H1 (cell line): ENCODE measurements around the gene AKAP9. TPM values are rescaled to one million over a fixed set of nuclear protein-coding genes. Genes with fewer than 3 reads are reported as not detected.

Source experiments
- CTCF ChIA-PET: fragments of 300-600 bp; sonication (Branson Sonifier 250); formaldehyde crosslinking; loops from one replicate; lab custom pipeline; 2021; ENCODE audit not compliant: partially characterized antibody; lab: Charles Lee
- POLR2A ChIA-PET: fragments of 300-600 bp; sonication (Branson Sonifier 250); formaldehyde crosslinking; loops from one replicate; lab custom pipeline; 2021; ENCODE audit warnings: inconsistent platforms; ENCODE audit not compliant: partially characterized antibody; lab: Charles Lee
- DNase-seq, 2 experiments: peaks; one replicate each; pipeline versions ENCODE4 v3.0.0 to v3.0.0-alpha.2; 2010 to 2022; ENCODE audit warnings: low spot score in 2 of 2, low read depth in 1 of 2, mixed read lengths in 1 of 2
- FAIRE-seq: peaks from 2 replicates; lab custom pipeline; 2011; peaks lifted over from hg19 to GRCh38; lab: Jason Lieb, UNC
- H2AFZ ChIP-seq: 2 replicates; pipeline ENCODE4 v1.8.1; 2012; ENCODE audit warnings: low read length, inconsistent platforms
- H2AK5ac ChIP-seq: 2 replicates; pipeline ENCODE4 v1.6.1; 2013; ENCODE audit warnings: low read depth, low read length
- H2BK120ac ChIP-seq: replicated peaks from 2 replicates; pipeline ENCODE3; 2013; ENCODE audit warnings: low read depth, low read length, inconsistent platforms
- H2BK12ac ChIP-seq: 2 replicates; pipeline ENCODE4 v1.6.1; 2013; ENCODE audit warnings: low read depth, low read length
- H2BK15ac ChIP-seq: 2 replicates; pipeline ENCODE4 v1.6.1; 2013; ENCODE audit warnings: low read length
- H2BK20ac ChIP-seq: 2 replicates; pipeline ENCODE4 v1.6.1; 2013; ENCODE audit warnings: low read length
- H2BK5ac ChIP-seq: 2 replicates; pipeline ENCODE4 v1.6.1; 2013; ENCODE audit warnings: low read depth, low read length
- H3K14ac ChIP-seq: 2 replicates; pipeline ENCODE4 v1.6.1; 2013; ENCODE audit warnings: inconsistent platforms; ENCODE audit not compliant: insufficient read length
- H3K18ac ChIP-seq: 2 replicates; pipeline ENCODE4 v1.6.1; 2013; ENCODE audit warnings: low read length; ENCODE audit errors: extremely low read depth
- H3K23ac ChIP-seq: 2 replicates; pipeline ENCODE4 v1.6.1; 2013; ENCODE audit warnings: inconsistent platforms; ENCODE audit not compliant: insufficient read length
- H3K23me2 ChIP-seq: 2 replicates; pipeline ENCODE4 v1.6.1; 2013; ENCODE audit warnings: low read depth, low read length
- H3K27ac ChIP-seq: 2 replicates; pipeline ENCODE4 v1.6.1; 2011; ENCODE audit warnings: low read depth, low read length, inconsistent platforms
- H3K27me3 ChIP-seq, 4 experiments: replicated peaks in 1 of 4; 1 replicate in 1 of 4; 2 replicates in 3 of 4; pipeline versions ENCODE4 v1.6.1 to v1.8.1; 2011 to 2013; ENCODE audit warnings: low read length in 3 of 4, mild to moderate bottlenecking in 3 of 4, inconsistent platforms in 2 of 4, mixed read lengths in 2 of 4, moderate library complexity in 1 of 4; ENCODE audit not compliant: control insufficient read depth in 3 of 4, insufficient read depth in 3 of 4; ENCODE audit errors: extremely low read depth in 1 of 4
- H3K36me3 ChIP-seq, 4 experiments: 2 replicates each; pipeline versions ENCODE4 v1.6.1 to v1.8.1; 2011 to 2013; ENCODE audit warnings: mild to moderate bottlenecking in 4 of 4, low read length in 3 of 4, moderate library complexity in 2 of 4, control low read depth in 1 of 4, inconsistent platforms in 1 of 4; ENCODE audit not compliant: insufficient read depth in 4 of 4, control insufficient read depth in 2 of 4
- H3K4ac ChIP-seq: replicated peaks from 2 replicates; pipeline ENCODE3; 2013; ENCODE audit warnings: low read length, low read depth, mixed read lengths, inconsistent platforms; ENCODE audit not compliant: insufficient read length
- H3K4me1 ChIP-seq, 4 experiments: replicated peaks in 1 of 4; 1 replicate in 1 of 4; 2 replicates in 3 of 4; pipeline versions ENCODE4 v1.6.1 to v1.8.1; 2011 to 2013; ENCODE audit warnings: low read length in 3 of 4, inconsistent platforms in 2 of 4, mixed read lengths in 1 of 4; ENCODE audit not compliant: insufficient read depth in 4 of 4, control insufficient read depth in 3 of 4
- H3K4me2 ChIP-seq, 2 experiments: 2 replicates each; pipeline versions ENCODE4 v1.6.1 to v1.8.1; 2011 to 2013; ENCODE audit warnings: low read depth in 2 of 2, low read length in 2 of 2, control low read depth in 1 of 2, inconsistent platforms in 1 of 2, mild to moderate bottlenecking in 1 of 2; ENCODE audit not compliant: insufficient read depth in 1 of 2
- H3K4me3 ChIP-seq, 4 experiments: fragments of 200-600, 300-600 bp in 1 of 4; sonication (generic), shearing (Covaris generic), sonication (Bioruptor Twin) in 1 of 4; 2 replicates each; pipeline versions ENCODE4 v1.5.1 to v1.8.1; 2011 to 2016; ENCODE audit warnings: low read length in 4 of 4, low read depth in 3 of 4, control low read depth in 2 of 4, inconsistent platforms in 2 of 4, mild to moderate bottlenecking in 2 of 4, mixed read lengths in 1 of 4, moderate library complexity in 1 of 4; ENCODE audit not compliant: insufficient read depth in 2 of 4; ENCODE audit errors: extremely low read depth in 1 of 4
- H3K56ac ChIP-seq: replicated peaks from 2 replicates; pipeline ENCODE3; 2013; ENCODE audit warnings: low read depth, mild to moderate bottlenecking, mixed read lengths, low read length, inconsistent platforms; ENCODE audit not compliant: insufficient read length
- H3K79me1 ChIP-seq: 2 replicates; pipeline ENCODE4 v1.6.1; 2013; ENCODE audit warnings: low read depth, low read length, control low read depth
- H3K79me2 ChIP-seq, 2 experiments: 2 replicates each; pipeline versions ENCODE4 v1.6.1 to v1.8.1; 2012 to 2013; ENCODE audit warnings: low read length in 2 of 2, mild to moderate bottlenecking in 2 of 2, inconsistent platforms in 1 of 2; ENCODE audit not compliant: insufficient read depth in 2 of 2, control insufficient read depth in 1 of 2
- H3K9ac ChIP-seq, 4 experiments: replicated peaks in 1 of 4; 1 replicate in 1 of 4; 2 replicates in 3 of 4; pipeline versions ENCODE4 v1.6.1 to v1.8.1; 2011 to 2013; ENCODE audit warnings: low read depth in 3 of 4, low read length in 3 of 4, control low read depth in 2 of 4, mild to moderate bottlenecking in 2 of 4, moderate library complexity in 2 of 4, inconsistent platforms in 1 of 4; ENCODE audit errors: extremely low read depth in 1 of 4
- H3K9me3 ChIP-seq, 2 experiments: 2 replicates each; pipeline versions ENCODE4 v1.6.1 to v1.8.1; 2012 to 2013; ENCODE audit warnings: mild to moderate bottlenecking in 2 of 2, moderate library complexity in 2 of 2, control low read depth in 1 of 2, inconsistent platforms in 1 of 2, low read depth in 1 of 2, low read length in 1 of 2, mixed read lengths in 1 of 2; ENCODE audit not compliant: insufficient read depth in 2 of 2
- H4K20me1 ChIP-seq, 2 experiments: replicated peaks in 1 of 2; 2 replicates each; pipeline versions ENCODE3 to v1.8.1; 2011 to 2013; ENCODE audit warnings: inconsistent platforms in 2 of 2, low read length in 2 of 2, mild to moderate bottlenecking in 1 of 2; ENCODE audit not compliant: insufficient read depth in 2 of 2, control insufficient read depth in 1 of 2
- H4K5ac ChIP-seq: 2 replicates; pipeline ENCODE4 v1.6.1; 2013; ENCODE audit warnings: low read length, low read depth, mixed read lengths, inconsistent platforms; ENCODE audit not compliant: insufficient read length
- H4K8ac ChIP-seq: 2 replicates; pipeline ENCODE4 v1.8.0; 2013; ENCODE audit warnings: mild to moderate bottlenecking, moderate library complexity, low read length, inconsistent platforms; ENCODE audit not compliant: insufficient read depth; ENCODE audit errors: extremely low read depth
- H4K91ac ChIP-seq: replicated peaks from 2 replicates; pipeline ENCODE3; 2013; ENCODE audit warnings: low read length, mixed read lengths, inconsistent platforms; ENCODE audit not compliant: insufficient read length
- ATF2 ChIP-seq: IDR thresholded peaks from 2 replicates; pipeline ENCODE4 v1.6.1; 2012; ENCODE audit warnings: low read length, inconsistent platforms
- GTF2F1 ChIP-seq: IDR thresholded peaks from 2 replicates; pipeline ENCODE4 v1.6.1; 2012; ENCODE audit warnings: low read depth, low read length, improper control_type of control experiment, borderline replicate concordance
- HDAC2 ChIP-seq, 2 experiments: fragments of 300-600 bp in 1 of 2; sonication (generic) in 1 of 2; IDR thresholded peaks; 2 replicates each; pipeline ENCODE4 v1.6.1; 2011 to 2012; ENCODE audit warnings: low read depth in 2 of 2, low read length in 2 of 2, mild to moderate bottlenecking in 2 of 2, moderate library complexity in 2 of 2, borderline replicate concordance in 1 of 2, inconsistent platforms in 1 of 2
- MAFK ChIP-seq: IDR thresholded peaks from 2 replicates; pipeline ENCODE4 v1.6.1; 2012; ENCODE audit warnings: low read depth, mild to moderate bottlenecking, improper control_type of control experiment, low read length
- RFX5 ChIP-seq: IDR thresholded peaks from 2 replicates; pipeline ENCODE4 v1.6.1; 2011; ENCODE audit warnings: low read depth, low read length, improper control_type of control experiment, borderline replicate concordance
- SIN3A ChIP-seq, 2 experiments: IDR thresholded peaks in 1 of 2; conservative IDR thresholded peaks in 1 of 2; 2 replicates each; pipeline ENCODE4 v1.6.1; 2011 to 2012; ENCODE audit warnings: low read length in 2 of 2, improper control_type of control experiment in 1 of 2, low read depth in 1 of 2, mild to moderate bottlenecking in 1 of 2
- TCF12 ChIP-seq: IDR thresholded peaks from 2 replicates; pipeline ENCODE4 v1.6.1; 2011; ENCODE audit warnings: low read depth, mild to moderate bottlenecking, low read length
- WGBS, 2 experiments: shearing (Covaris generic) in 1 of 2; methylation state at CpG; one replicate each; pipeline versions ENCODE4 v1.1.6 to v1.1.7; 2013 to 2015; ENCODE audit warnings: low lambda C conversion rate in 2 of 2, mixed read lengths in 2 of 2, inconsistent platforms in 1 of 2, low coverage in 1 of 2, missing lambda C conversion rate in 1 of 2; ENCODE audit not compliant: insufficient replicate concordance in 2 of 2, insufficient coverage in 1 of 2, insufficient read length in 1 of 2; ENCODE audit errors: extremely low coverage in 1 of 2, missing lambda C conversion rate in 1 of 2; 5-methylcytosine and 5-hydroxymethylcytosine counted together
- polyA plus RNA-seq, 7 experiments: library from polyadenylated mRNA; depleted of rRNA in 3 of 7; stranded (reverse) in 5 of 7; unstranded in 2 of 7; fragments of >200 nt in 5 of 7; fragments of 200-250 nt in 2 of 7; gene quantifications; 1 replicate in 5 of 7; 2 replicates in 1 of 7; 4 replicates in 1 of 7; pipeline versions ENCODE4 v1.2.1 to v1.2.3, GENCODE V29; 2011 to 2013; ENCODE audit warnings: missing spikeins in 2 of 7, mixed read lengths in 2 of 7
- total RNA-seq: library from RNA; stranded (reverse); fragmentation: NEBNext Ultra II Directional; extraction: Animal tissue kit (Norgen Biotek cat#: 25700); gene quantifications from 2 replicates; pipeline ENCODE4 v1.2.1, GENCODE V29; 2021

The AKAP9 gene
- total and polyA plus RNA-seq, 2 of the 8 experiments (the other 6 are each of a cell fraction or from before 2014, with no cell fraction given), result 6.2 to 26.3 TPM

GRCh38 chr7:92092210-92092609 is 151.5 kb downstream of the AKAP9 start:
- H2AK5ac ChIP-seq, result no peak overlapping the region
- H3K56ac ChIP-seq, result no peak overlapping the region
- DNase-seq (no peak), FAIRE-seq (no peak)
- H2BK15ac ChIP-seq, result no peak overlapping the region
- H3K23me2 ChIP-seq, result no peaks in the 10 kb centered on the region
- TF ChIP-seq RFX5, result no peak
- TF ChIP-seq GTF2F1, result no peak
- no peak for TF ChIP-seq ATF2
- no peak for TF ChIP-seq TCF12
- no peak for TF ChIP-seq HDAC2 (IDR thresholded peaks at IDR 0.05; ENCODE audit: borderline replicate concordance in 1 of 2, low read depth in 2 of 2, low read length in 2 of 2)
- no peak for TF ChIP-seq SIN3A (conservative IDR thresholded peaks at IDR 0.05 in 1 of 2, IDR thresholded peaks at IDR 0.05 in 1 of 2; ENCODE audit: low read depth in 1 of 2, low read length in 2 of 2)
- no peak for TF ChIP-seq MAFK
- peaks cover 2 to 29% (median 12%) of the 10 kb centered on the region in 4 experiments; a peak in 6 of 8 replicates for H3K36me3 ChIP-seq
- no peak overlapping the region for H2BK5ac ChIP-seq
- H3K4me1 ChIP-seq, result no peaks in the 10 kb centered on the region
- POLR2A ChIA-PET, result no interaction called here
- H3K4ac ChIP-seq, result no peak overlapping the region
- H4K8ac ChIP-seq, result no peak overlapping the region
- no peak overlapping the region for H3K9ac ChIP-seq
- no peak overlapping the region for H2BK12ac ChIP-seq
- 94% methylated on average over 1 of the region's 1 CpG; no CpG with 5 or more reads in 1 of the 2 experiments for WGBS, 2 experiments
- no peak overlapping the region for H2AFZ ChIP-seq
- H3K23ac ChIP-seq, result no peak overlapping the region
- H3K4me2 ChIP-seq, result no peak overlapping the region
- H4K91ac ChIP-seq, result no peak overlapping the region
- CTCF ChIA-PET, result interaction anchor here (0.7 to 0.8 kb wide), 2 partner anchors 82 to 87 kb away, joined by 3 read pairs; no protein-coding TSS in a partner anchor
- H3K9me3 ChIP-seq, result no peaks in the 10 kb centered on the region
- no peak overlapping the region for H3K18ac ChIP-seq
- H3K79me1 ChIP-seq, result no peaks in the 10 kb centered on the region
- H3K4me3 ChIP-seq, result no peak overlapping the region
- H4K5ac ChIP-seq, result no peak overlapping the region
- no peaks in the 10 kb centered on the region for H3K79me2 ChIP-seq
- H2BK20ac ChIP-seq, result no peak overlapping the region
- H3K27ac ChIP-seq, result no peak overlapping the region
- no peak overlapping the region for H2BK120ac ChIP-seq
- H3K27me3 ChIP-seq, result no peaks in the 10 kb centered on the region
- H4K20me1 ChIP-seq, result no peaks in the 10 kb centered on the region
- no peak overlapping the region for H3K14ac ChIP-seq
